Measurements from ENCODE around the gene SART3.

DNA sequence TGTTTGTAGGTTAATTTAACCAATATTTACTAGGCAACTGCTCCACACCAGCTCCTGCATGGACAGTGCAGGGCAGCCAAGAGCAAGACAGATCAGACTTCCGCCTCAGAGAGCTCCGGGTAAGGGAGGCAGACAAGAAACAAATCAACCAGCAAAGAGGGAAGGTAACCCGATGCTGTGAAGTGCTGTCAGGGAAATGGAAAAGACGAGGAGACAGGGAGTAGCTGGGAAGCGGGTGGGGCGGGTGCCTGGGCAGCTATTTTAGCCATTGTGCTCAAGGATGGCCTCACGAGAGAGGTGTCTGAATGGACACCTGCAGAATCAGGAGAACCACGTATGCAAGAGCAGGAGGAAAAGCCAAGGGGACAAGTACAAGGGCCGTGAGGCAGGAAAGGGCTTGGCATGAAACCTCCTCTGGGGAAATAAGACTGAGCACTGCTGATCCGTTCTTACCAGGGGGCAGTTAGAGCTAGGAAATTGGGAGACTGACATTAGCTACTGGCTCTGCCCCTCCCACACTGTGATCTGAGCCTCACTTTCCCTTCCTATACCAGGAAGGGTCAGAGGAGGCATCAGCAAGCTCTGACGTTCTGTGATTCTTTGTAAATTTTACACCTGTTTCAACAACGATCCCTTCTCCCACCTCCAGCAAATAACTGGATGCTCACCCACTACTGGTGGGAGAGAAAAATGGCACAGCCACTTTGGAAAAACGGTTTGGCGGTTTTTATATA lies 43.4 kb upstream of the SART3 start:
- TF ChIP-seq POLR2A (IDR thresholded peaks at IDR 0.05) (no peak), POLR2AphosphoS5 (IDR thresholded peaks at IDR 0.05) (no peak)
- TF ChIP-seq, protein P1, sequence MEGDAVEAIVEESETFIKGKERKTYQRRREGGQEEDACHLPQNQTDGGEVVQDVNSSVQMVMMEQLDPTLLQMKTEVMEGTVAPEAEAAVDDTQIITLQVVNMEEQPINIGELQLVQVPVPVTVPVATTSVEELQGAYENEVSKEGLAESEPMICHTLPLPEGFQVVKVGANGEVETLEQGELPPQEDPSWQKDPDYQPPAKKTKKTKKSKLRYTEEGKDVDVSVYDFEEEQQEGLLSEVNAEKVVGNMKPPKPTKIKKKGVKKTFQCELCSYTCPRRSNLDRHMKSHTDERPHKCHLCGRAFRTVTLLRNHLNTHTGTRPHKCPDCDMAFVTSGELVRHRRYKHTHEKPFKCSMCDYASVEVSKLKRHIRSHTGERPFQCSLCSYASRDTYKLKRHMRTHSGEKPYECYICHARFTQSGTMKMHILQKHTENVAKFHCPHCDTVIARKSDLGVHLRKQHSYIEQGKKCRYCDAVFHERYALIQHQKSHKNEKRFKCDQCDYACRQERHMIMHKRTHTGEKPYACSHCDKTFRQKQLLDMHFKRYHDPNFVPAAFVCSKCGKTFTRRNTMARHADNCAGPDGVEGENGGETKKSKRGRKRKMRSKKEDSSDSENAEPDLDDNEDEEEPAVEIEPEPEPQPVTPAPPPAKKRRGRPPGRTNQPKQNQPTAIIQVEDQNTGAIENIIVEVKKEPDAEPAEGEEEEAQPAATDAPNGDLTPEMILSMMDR (IDR thresholded peaks at IDR 0.05), result no peak

All from gastroesophageal sphincter (tissue), 3 donors.